C4-2B (cell line): Measurements from ENCODE around the gene AGO4.

Source experiments
- CTCF ChIP-seq: fragments of 450-650 bp; conservative IDR thresholded peaks from 2 replicates; pipeline ENCODE4 v1.5.1; 2017; ENCODE audit warnings: mild to moderate bottlenecking
- ZFX ChIP-seq: fragments of 450-650 bp; IDR thresholded peaks from 2 replicates; pipeline ENCODE4 v1.6.1; 2017

- TF ChIP-seq CTCF (no peak), ZFX (no peak)
Observed at GRCh38 chr1:35887508-35887907, 79.7 kb downstream of the AGO4 start.
